ENCODE measurements around the gene ELK3.

DNA sequence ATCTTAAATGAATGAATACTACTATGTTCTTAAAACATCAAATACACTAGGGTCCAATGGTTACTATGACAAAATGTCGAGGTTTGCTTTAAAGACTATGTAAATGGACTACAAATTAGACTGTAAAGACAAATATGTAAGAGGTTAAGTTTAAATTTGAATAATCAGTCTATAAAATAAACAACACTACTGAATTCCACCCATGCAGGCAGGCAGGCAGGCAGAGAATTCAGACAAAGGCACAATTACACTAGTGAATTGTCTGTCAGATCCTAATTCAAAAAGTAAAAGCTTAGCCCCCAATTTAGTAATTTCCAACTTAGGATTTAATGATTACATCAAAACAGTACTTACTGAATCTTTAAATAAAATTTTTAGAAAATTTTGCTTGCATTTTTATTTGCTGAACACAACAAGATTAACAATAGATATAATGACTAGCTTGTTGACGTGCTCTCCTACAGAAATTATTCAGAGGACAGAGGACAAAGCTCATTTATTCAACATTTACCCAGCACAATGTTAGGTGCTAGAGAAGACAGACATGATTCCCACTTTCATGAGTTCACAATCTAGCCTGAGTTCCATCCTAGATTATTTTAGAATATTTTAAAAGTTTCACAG, 108.6 kb downstream of the ELK3 start:
- TF ChIP-seq ARNTL (CRISPR knock-in tag; IDR thresholded peaks at IDR 0.05; ENCODE audit: borderline replicate concordance, low read depth) (no peak), TCF4 (CRISPR knock-in tag; IDR thresholded peaks at IDR 0.05; ENCODE audit: borderline replicate concordance) (no peak), PPARA (CRISPR knock-in tag; IDR thresholded peaks at IDR 0.05; ENCODE audit: borderline replicate concordance) (no peak), BACH2 (CRISPR knock-in tag; IDR thresholded peaks at IDR 0.05; ENCODE audit: borderline replicate concordance) (no peak)
- TF ChIP-seq, protein P1, sequence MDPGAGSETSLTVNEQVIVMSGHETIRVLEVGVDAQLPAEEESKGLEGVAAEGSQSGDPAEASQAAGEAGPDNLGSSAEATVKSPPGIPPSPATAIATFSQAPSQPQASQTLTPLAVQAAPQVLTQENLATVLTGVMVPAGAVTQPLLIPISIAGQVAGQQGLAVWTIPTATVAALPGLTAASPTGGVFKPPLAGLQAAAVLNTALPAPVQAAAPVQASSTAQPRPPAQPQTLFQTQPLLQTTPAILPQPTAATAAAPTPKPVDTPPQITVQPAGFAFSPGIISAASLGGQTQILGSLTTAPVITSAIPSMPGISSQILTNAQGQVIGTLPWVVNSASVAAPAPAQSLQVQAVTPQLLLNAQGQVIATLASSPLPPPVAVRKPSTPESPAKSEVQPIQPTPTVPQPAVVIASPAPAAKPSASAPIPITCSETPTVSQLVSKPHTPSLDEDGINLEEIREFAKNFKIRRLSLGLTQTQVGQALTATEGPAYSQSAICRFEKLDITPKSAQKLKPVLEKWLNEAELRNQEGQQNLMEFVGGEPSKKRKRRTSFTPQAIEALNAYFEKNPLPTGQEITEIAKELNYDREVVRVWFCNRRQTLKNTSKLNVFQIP (CRISPR knock-in tag; IDR thresholded peaks at IDR 0.05; ENCODE audit: borderline replicate concordance, low read depth), result no peak
- TF ChIP-seq, protein P2, sequence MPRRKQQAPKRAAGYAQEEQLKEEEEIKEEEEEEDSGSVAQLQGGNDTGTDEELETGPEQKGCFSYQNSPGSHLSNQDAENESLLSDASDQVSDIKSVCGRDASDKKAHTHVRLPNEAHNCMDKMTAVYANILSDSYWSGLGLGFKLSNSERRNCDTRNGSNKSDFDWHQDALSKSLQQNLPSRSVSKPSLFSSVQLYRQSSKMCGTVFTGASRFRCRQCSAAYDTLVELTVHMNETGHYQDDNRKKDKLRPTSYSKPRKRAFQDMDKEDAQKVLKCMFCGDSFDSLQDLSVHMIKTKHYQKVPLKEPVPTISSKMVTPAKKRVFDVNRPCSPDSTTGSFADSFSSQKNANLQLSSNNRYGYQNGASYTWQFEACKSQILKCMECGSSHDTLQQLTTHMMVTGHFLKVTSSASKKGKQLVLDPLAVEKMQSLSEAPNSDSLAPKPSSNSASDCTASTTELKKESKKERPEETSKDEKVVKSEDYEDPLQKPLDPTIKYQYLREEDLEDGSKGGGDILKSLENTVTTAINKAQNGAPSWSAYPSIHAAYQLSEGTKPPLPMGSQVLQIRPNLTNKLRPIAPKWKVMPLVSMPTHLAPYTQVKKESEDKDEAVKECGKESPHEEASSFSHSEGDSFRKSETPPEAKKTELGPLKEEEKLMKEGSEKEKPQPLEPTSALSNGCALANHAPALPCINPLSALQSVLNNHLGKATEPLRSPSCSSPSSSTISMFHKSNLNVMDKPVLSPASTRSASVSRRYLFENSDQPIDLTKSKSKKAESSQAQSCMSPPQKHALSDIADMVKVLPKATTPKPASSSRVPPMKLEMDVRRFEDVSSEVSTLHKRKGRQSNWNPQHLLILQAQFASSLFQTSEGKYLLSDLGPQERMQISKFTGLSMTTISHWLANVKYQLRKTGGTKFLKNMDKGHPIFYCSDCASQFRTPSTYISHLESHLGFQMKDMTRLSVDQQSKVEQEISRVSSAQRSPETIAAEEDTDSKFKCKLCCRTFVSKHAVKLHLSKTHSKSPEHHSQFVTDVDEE (CRISPR knock-in tag; IDR thresholded peaks at IDR 0.05), result no peak
- TF ChIP-seq, protein P3, sequence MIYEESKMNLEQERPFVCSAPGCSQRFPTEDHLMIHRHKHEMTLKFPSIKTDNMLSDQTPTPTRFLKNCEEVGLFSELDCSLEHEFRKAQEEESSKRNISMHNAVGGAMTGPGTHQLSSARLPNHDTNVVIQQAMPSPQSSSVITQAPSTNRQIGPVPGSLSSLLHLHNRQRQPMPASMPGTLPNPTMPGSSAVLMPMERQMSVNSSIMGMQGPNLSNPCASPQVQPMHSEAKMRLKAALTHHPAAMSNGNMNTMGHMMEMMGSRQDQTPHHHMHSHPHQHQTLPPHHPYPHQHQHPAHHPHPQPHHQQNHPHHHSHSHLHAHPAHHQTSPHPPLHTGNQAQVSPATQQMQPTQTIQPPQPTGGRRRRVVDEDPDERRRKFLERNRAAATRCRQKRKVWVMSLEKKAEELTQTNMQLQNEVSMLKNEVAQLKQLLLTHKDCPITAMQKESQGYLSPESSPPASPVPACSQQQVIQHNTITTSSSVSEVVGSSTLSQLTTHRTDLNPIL (CRISPR knock-in tag; IDR thresholded peaks at IDR 0.05; ENCODE audit: low read depth), result no peak
